NCI-H1105 (cell line): ENCODE measurements around the gene CEP164.

ENCODE experiments used
- DNase-seq: peaks from one replicate; lab custom pipeline; 2025; lab: John Stamatoyannopoulos, UW

Gene CEP164

DNA sequence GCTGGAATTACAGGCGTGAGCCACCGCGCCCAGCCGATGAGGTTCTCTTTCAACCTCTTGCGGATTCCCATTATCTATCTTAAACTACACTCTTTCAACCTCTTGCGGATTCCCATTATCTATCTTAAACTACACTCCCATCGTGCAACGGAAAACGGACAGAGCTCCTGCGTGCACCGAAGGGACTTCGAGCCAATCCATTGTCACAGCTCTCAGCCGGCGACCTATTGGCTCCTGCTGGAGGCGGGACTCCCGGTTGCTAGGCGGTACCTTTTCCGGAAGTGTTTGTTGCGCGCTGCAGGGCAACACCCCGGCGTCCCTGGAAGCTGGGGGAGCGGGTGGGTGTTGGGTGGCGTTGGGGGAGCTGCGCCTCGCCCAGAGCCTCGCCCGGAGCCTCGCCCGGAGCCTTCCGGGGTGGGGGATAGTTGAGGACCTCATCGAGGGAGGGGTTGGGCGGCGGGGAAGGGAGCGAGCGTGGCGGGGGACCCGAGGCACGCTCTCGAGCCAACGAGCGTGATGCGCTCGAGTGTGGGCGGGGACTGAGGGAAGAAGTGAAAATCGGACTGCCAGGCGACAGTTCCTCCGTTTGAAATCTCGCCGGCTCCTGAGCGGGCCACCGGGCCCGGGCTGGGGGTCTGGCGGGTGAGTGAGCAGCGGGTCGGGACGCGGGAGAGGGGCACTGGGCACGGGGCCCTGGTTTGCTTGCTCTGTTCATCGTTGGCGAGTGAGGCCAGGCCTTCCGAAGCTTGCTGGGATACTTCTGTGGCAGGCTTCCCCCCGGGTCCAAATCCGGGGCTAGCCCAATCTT lies at the start of gene CEP164:
Gene CEP164 (plus strand): TSS at position 288 of the 808 bp plus-strand sequence. CDS start 10,733 bp downstream, outside the sequence.
- DNase-seq: peak; percentile 97

DNA sequence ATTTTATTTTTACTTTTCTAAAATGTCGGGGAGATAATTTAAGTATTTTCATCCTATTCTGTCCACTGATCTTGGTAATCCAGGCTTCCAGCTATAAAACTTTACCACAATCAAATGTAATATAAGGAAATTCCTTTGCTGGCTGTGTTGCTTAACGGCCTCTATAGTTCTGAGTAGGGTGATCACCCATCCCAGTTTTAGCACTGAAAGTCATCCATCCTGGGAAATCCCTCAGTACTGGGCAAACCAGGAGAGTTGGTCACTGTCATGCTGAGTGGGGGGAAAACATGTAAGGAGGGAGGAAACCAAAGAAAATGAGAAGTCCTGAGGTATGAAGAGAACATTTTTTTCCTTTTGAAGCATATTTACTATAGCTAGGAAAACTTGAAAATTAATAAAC lies 49.3 kb upstream of the CEP164 start:
- DNase-seq: no peak

DNA sequence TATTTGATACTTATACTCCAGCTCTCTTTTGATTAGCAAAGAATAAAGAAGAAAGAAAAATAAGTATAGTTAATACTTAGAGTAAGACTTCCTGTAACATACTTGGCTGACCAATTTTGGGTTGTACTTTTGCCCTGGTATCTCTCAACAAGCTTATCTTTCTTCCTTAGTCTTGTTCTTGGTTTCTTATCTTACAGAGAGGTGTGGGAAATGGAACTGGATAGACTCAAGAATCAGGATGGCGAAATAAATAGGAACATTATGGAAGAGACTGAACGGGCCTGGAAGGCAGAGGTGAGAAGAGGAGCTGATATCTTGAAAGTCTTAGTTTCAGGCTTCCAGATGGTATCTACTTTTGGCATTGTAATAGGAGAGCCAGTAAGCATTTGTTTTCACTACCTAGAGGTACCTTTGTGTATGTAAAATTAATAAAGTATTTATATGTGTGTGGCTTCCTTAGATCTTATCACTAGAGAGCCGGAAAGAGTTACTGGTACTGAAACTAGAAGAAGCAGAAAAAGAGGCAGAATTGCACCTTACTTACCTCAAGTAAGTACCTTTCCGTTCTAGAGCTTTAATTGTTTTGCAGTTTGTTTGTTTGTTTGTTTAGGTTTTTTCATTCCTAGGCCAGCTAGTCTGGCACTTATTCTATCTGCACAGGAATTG lies 47.8 kb upstream of the CEP164 start:
- no peak for DNase-seq

DNA sequence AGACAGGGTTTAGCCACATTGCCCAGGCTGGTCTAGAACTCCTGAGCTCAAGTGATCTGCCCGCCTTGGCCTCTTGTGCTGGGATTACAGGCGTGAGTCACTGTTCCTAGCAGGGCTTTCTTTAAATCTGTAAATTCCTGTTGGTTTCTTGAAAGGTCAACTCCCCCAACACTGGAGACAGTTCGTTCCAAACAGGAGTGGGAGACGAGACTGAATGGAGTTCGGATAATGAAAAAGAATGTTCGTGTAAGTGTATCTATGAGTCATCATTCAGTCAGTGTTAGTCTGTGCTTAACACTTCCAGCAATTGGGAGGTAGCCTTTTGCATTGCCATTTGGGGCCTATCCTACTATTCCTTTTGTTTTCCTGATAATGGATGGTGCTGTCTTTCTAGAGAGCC lies 46.5 kb upstream of the CEP164 start:
- no peak for DNase-seq

DNA sequence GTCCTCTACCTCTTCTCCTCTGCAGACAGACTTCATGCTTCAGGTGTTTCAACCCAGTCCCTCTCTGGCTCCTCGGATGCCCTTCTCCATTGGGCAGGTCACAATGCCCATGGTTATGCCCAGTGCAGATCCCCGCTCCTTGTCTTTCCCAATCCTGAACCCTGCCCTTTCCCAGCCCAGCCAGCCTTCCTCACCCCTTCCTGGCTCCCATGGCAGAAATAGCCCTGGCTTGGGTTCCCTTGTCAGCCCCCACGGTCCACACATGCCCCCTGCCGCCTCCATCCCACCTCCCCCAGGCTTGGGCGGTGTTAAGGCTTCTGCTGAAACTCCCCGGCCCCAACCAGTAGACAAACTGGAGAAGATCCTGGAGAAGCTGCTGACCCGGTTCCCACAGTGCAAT lies 45.8 kb upstream of the CEP164 start:
- no peak for DNase-seq

DNA sequence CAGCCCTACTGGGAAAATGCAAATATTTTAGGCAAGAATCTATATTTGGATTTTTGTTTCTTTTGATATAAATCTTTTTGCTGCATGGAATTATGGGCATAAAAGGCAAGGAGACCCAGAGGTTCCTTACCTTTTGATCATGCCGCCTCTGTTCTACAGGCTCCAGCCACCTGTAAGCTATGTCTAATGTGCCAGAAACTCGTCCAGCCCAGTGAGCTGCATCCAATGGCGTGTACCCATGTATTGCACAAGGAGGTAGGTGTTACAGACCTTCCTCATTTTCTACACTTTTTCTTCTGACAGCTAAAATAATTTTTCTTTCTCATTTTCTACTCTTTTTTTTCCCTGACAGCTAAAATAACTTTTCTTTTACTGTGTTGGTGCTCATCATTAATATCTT lies 44.7 kb upstream of the CEP164 start:
- no peak for DNase-seq

DNA sequence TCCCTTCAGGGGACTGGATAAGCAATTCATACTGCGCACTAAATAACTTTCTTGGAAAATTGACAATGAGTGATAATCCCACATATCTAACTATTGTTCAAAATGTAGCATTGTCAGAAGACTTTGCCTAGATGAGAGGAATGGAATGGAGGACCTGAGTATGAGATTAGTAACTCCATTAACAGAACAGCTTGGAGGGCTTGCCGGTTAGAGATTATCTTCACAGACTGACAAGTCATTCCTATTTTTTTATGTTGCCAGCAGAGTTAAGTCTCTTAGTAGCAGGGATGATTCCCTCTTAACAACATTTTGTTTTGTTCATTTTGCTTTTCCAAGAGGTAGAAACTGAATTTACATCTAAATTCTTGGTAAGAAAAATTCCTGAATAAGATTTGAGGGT lies 43.6 kb upstream of the CEP164 start:
- DNase-seq: no peak

DNA sequence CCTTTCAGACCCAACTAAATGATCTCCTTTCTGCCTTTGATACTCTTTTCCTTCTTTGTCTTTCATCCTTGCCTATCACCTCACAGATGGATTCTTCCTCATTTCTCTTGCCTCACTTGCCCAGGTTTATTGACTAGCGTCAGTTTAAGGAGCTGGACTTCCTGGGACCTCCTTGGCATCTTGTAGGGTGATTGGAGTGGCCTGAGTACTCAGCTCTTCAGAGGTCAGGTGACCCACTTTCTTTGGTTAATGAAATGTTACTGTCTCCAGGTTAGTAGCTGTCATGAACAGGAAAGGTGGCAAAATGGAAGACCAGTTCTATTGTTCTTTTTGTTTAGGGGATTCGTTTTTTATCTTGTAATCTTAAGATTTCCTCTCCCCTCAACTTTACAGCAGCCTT lies 41.1 kb upstream of the CEP164 start:
- DNase-seq: no peak

DNA sequence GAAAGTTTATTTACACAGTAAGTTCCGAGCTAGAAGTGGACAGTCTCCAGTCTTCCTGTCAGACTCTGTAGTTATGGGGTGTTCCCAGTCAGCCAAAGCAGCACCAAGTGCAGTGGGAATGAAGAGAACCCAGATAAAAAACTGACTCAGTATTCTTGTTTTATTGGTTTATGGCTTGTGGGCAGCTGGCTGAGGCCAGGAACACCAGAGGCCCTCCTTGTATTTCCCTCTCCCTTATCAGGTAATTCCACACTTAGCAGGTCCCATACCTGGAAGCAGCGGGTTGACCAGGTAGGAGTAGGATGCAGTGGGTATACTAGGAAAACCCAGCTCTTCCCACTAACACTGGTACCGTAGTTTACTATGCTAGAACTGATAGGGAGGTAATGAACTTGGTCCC lies 40.0 kb upstream of the CEP164 start:
- no peak for DNase-seq

DNA sequence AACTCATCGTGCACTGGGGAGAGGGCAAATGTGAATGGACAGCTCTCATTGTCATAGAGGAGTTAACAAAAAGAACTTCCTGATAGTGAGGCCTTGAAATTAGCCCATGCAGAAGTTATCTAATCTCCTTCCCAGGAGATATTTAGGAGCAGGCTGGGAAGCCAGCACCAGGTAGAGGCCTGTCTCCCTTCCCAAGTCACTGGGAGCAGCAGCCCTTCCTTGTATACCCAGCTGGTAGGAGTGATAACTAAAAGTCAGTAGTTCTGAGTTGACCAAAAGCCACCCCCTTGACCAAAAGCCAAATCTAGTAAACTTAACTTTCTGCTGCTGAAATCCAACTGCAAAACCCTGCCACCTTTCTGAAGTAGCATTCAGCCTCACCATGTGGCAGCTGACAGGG lies 37.9 kb upstream of the CEP164 start:
- no peak for DNase-seq

DNA sequence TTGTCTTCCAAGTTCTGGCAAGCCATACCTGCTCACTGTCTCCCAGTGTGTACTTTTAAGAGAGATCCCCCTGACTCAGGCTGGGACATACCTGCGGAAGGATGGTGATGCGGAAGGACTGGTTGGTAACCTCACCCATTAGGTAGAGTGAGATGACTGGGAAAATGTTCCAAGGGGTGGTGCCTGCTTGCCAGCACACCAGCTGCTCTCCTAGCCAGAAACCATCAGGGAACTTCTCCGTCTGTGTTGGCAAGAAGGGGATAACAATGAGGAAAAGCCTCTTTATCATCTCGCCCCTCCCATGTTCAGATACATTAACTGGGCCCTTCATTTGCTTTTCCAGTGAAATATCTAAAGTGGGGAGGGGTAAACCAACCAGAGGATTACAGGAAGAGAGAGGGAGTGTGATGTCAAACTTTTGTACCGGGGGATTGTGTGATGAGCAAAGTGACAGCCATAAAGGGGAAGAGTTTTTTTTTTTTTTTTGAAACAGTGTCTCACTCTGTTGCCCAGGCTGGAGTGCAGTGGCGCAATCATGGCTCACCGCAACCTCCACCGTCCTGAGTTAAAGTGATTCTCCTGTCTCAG lies 36.8 kb upstream of the CEP164 start, which contains the start of gene BACE1-AS:
Gene BACE1-AS (plus strand): TSS at position 538 of the 588 bp plus-strand sequence.
- DNase-seq: no peak

DNA sequence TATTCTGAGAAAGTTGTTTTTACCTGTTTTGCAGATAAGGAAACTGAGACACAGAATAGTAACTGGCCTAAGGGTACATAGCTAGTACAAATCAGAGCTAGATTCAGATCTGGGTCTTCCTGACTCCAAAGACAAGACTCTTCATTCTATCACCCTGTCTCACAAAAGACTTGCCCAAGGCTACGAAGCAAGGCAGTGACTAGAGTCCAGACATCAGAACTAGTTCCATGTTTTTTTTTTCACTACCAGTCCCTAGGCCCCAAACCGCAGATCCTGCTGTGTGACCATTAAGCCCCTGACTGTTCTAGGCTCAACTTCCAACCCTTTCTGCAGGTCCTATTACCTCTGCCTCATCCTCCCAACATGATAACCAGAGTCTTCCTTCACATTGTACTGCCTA lies 35.0 kb upstream of the CEP164 start:
- no peak for DNase-seq

DNA sequence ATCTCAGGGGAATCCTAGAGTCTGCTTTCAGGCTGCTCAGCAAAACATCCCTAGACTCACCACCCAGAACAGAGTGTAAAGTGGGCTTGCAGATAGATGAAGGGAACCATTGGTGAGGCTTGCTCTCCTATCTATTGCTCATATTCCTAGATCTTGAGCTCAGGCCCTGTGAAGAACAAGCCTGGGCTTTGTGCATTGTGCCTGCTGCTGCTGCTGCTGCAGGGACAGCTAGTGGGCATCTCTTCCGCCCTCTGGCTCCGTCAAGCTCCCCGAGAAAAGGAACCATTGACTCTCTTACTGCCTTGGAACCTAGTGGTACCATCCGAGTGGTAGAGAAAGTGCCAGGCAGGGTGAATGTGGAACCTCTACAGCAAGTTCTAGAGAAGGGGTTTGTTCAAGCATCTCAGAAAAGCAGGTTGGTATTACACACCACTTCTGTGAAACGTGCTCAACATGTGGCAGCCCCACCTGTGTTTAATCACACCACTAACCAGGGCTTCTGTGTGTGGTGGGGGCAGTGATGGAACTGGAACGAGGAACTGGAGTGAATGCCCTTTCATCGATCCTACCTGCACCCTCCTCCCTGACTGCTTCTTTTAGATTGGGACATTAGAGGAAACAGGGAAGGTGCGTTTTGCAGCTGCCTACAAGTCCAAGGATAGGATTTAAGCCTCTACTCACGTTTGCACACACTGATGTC lies 32.1 kb upstream of the CEP164 start:
- DNase-seq: no peak

DNA sequence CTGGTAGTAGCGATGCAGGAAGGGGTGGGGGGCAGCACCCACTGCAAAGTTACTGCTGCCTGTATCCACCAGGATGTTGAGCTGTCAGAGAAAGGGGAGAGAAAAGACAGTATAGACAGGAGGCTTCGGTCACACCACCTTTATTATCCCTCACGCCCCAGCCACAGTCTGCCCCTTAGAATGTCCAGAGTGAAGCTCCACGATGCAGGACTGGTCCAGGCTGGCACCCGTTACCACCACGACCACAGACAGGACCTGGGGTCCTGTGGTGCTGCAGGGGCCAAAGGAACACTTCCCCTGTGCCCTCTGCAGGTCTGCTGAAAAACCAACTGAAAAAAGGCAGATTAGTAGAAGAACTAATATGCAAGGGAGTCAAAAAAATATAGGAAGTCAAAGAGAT lies 30.8 kb upstream of the CEP164 start:
- DNase-seq: no peak

DNA sequence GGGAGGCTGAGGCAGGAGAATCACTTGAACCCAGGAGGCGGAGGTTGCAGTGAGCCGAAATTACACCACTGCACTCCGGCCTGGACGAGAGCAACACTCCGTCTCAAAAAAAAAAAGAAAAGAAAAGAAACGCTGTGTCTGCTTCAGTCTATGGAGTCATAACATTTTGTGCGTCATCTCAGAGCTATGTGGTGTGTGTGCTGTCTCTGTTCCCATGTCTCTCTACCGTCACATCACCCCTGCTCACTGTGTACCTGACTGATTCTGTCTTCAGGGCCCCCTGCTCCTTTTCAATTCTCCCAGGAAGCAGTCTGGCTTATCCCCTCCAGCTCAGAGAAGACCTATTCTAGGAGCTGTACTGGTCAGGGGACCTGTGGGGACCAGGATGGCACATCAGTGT lies 29.5 kb upstream of the CEP164 start:
- DNase-seq: no peak

DNA sequence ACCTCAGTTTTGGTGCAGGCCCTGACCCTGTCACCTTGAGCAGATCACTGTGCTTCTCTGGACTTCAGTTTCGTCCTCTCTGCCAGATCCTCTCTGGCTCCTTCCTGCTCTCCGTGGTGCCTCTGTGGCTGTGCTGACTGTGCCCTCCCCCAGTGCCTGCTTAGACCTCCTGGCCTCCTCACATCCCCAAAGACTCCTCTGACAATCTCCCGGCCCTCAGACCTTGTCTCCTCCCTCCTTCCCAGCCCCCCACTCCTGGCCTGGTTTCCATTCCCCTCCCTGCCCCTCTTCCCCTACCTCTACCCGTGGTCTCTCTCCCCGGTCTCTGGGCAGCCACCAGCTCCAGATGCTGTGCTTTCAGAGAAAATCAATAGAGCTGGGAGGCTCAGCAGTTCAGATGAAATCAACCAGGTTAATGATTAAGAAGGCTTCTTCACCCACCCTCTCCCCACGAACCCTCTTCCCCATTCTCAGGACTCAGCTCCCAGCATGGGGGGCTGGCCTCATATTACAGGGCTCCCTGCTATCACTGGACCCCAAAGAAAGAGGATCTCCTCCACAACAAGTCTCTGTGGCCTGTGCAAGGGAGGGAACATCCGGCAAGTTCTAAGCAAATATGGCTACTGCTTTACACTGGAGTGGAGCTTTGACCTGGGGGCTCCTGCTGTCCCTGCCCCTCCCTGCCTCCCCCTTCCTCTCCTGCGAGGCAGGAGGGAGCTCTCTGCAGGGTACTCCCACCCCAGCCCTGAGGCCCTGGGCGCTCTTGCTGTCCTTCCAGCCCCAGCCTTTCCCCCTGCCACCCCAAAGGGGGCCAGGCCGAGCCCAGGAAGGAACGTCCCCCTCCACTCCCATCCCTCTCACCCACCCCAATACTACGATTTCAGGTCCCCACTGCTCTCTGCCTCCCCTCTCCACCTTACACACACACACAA lies 28.0 kb upstream of the CEP164 start:
- DNase-seq: no peak

DNA sequence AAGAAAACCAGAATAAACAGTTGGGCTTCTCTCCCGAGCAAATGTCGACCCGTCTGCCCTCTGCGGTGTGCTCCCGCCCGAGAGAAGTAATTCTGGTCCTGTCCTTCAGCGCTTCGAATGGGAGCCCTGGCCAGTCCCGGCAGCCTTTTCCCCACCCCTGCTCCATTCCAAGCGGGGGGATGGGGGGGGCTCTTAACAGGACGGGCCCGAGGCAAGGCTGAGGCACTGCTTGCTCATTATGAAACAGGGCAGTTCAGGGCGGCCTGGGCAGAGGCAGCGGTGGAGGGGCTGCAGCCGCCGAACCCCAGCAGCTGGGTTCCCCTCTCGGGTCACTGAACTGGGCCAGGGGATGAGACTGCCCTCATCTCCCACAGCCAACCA lies 27.4 kb upstream of the CEP164 start:
- no peak for DNase-seq

DNA sequence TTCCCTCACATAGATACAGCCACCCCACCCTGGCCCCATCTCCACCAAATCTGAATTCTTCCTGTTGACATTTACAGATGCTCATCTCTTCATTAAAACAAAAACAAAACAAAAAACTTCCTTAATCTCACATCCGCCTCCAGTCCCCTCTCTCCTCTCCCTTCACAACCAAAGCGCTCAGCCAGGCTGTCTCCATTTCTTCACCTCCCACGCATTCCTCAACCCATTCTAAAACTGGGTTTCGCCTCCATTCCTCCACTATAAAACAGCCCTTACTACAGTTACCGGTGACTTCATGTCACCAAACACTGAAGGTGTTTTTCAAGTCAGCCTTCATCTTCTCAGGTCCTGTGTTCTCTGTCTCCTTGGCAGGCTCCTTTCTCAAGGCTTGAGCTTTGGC lies 26.9 kb upstream of the CEP164 start:
- no peak for DNase-seq

DNA sequence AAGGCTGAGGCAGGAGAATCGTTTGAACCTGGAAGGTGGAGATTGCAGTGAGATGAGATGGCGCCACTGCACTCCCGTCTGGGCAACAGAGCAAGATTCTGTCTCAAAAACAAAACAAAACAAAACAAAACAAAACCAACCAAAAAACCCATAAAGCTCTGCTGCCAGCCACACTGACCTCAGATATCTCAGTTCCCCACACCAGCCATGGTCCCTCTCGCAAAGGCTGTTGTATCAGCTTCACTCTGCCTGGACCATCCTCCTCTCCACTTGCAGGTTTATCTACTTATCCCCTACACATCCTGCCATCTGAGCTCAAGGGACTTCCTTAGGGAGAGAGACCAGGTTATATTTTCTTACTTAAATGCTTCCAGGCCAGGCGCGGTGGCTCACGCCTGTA lies 25.4 kb upstream of the CEP164 start:
- DNase-seq: no peak

DNA sequence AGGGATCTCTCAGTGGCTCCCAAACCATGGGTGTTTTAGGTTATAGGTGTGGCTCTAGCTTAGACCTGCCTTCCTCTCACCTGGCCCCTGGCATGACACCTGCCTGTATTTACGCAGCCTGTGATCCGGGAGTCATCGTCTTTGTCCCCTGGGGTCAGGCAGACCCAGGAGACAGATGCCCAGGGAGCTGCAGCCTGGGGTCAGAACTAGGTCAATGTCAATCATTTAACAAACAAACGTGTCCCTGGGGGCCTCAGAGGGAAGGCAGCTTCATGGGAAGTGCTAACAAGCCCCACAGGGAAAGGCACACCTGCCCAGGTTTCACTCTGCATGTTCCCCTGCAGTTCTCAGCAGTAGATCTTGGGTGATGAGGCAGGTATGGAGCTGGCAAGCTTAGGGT lies 24.6 kb upstream of the CEP164 start:
- no peak for DNase-seq

DNA sequence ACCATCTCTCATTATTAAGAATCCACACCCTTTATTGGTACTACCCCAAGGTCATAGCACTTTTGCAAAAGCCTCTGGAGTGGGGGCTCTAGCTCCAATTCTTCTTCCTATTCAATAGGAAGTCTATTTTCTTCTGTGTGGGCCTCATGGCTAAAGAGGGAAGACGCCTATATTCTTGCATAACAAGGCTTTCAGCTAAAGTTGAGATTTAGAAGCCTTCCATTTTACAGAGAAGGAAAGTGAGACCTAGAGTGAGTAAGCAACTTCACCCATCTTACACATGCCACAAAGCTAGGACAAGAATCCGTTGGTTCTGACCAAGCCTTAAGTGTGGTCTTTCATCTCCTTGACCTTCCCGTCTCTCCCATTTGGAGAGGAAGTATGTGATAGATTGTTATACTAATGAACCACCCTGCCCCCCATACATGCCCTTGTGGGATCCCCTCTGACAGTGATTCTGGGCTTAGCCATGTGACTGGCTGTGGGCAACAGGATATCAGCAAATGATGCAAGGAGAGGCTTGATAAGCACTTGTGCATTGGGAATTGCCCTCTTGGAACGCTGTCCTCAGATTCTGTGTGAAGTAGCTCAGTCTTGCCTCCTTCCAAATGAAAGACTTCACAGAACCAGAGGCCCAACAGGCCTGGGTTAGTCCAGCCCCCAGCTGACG lies 23.9 kb upstream of the CEP164 start:
- no peak for DNase-seq
